GM18867 (cell line): ENCODE results near the gene SYT2.

Experiments
- ATAC-seq: cut with Tn5 transposase; IDR thresholded peaks from one replicate; pipeline ENCODE4 v1.9.1; 2021; ENCODE audit warnings: mild to moderate bottlenecking, moderate library complexity; ENCODE audit not compliant: unreplicated experiment

The SYT2 gene

DNA sequence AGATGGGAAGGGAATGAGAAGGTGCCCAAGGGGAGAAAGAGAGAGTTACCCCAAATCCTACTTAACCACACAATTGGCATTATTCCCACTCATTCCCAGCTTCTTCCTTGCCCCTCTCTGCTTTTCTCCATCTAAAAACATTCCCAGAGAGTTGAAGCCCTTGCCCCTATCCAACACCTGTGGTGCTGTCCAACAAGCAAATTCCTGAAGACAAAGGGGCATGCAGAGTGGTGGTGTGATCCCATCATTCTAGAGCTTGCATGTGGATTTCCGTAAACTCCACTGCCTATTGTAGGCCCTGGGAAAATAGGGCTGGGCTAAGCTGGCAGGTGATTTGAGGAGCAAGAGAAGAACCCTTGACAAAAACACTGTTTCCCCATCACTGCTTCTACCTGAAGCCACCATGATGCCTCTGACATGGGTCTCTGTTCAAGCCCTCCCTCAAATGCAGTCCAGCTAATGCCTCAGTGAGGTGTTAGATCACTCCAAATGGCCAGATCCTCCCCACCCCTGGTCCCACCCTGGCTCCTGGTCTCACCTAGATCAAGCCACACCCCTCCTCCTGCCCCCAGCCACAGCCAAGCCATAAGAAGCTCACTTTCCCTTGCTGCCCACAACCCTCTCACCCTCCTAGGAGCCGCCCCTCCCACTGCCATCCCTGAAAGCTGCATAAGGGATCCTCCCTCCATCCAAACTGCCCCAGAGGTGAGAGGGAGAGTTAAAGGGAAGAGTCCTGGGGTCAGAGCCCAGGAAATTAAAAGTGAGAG lies 29.5 kb downstream of the SYT2 start:
- no peak for ATAC-seq

DNA sequence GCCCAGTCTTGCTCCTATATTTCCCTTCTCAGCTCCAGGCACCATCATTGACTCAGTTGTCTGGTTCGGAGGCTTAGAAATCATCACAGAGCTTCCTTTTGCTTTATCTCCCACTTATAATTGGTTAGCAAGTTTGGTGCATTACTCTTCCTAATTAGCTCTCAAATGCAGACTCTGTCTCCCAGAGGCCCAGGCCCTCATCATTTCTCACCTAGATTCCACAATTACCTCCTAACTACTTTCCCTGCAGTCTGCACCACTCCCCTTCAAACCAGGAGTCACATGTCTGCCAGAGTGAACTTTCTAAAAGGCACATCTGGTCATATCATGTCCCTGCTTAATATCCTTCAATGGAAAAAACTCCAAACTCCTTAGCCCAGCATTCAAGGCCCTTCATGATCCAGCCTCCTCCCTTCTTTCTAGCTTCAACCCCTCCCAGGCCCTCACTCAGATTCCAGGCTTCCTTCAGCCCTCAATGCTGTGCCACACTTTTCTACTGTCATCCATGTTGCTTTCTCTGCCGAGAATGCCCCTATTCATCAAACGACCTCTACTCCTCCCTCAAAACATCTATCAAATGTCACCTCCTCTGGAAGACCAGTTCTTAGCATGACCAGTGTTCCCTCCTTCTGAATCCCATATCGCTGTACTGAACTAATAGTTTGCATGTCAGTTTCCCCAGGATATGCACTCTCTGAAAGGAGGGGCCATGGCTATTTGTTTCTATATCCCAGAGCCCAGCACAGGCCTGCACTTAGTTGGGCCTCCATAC lies 30.7 kb downstream of the SYT2 start:
- no peak for ATAC-seq

DNA sequence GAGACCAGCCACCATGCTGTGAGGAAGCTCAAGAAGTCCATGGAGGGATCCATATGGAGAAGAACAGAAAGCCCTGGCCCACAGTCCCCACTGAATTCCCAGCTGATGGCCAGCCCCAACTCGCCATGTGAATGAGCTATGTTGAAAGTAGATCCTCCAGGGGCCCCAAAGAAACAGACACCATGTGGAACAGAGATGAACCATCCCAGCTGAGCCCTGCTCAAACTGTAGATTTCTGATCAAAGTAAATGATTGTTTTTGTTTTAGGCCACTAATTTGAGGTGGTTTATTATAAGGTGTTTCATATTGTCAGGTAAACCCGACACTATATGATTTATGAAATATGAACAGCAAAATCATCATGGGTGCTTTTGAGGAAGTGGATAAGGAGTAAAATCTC lies 32.8 kb downstream of the SYT2 start:
- ATAC-seq: no peak

DNA sequence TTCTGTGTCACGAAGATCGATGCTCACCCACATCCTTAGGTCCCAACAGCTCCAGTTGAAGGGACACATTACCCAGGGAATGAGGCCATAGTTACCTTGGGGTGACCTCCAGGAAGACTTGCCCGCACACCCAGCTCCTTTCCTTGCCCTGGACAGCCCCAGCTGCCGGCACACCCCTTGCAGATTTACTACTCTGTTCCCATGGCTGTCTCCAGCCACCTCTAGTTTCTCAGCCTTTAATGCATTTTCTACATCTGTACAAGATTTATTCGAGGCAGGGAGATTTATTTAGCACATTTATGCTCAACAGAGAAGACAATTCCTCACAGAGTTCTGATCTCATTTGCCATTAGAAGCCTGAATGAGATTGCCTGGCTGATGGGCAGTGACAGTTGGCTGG lies 36.7 kb downstream of the SYT2 start:
- ATAC-seq: no peak

DNA sequence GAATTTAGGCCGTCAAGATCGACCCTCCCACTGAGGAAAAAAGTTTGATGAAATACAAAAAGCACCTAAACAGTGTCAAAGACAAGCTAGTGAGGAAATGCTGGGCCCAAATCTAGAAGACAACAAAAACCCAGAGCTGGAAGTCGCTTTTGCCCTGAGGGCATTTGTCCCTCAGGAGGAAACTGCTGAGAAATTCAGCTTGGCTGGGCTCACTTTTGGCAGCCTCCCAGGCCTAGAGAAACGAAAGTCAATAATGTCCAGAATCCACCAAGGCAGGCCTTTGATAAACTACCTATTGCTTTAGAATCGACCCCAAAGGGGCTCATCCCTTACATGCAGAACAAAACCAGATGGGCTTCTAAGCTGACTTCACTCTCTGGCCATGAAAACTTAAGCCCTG lies 38.9 kb downstream of the SYT2 start:
- no peak for ATAC-seq

DNA sequence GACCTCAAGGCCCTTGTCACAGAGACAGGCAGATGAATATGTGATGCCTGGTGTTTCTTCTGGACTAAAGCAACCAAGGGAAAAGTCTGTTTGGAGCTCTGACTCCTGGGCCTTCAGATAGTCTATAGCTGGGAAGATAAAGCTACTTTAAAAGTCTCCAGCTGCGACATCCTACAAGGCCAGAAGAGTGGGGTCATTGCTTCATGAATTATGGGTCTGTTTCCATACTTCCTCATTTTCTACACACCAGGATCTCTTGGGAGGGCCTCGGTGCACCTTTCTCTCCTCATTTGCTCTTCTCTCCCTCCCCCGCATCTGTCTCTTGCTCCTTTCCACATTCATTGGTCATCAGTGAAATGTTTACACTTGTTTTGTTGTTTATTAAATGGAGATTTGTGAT lies 44.8 kb downstream of the SYT2 start:
- ATAC-seq: no peak

DNA sequence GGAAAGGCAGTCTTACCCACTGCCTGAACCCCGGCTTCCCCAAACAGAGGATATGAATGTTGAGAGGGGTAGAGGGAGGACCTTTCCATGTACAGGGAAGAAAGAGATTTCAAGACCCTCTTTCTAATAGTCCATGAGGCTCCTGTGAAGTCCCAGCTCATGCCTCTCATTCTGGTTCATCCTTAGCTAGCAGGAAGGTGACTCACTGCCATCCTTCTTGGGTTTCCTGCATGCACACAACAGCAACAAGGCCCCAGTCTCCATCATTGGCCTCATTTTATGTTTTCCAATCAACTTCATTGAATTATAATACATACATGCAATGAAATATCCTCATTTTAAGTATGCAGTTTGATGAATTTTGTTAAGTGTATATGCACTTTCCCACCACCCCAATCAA lies 46.2 kb downstream of the SYT2 start:
- ATAC-seq: no peak

DNA sequence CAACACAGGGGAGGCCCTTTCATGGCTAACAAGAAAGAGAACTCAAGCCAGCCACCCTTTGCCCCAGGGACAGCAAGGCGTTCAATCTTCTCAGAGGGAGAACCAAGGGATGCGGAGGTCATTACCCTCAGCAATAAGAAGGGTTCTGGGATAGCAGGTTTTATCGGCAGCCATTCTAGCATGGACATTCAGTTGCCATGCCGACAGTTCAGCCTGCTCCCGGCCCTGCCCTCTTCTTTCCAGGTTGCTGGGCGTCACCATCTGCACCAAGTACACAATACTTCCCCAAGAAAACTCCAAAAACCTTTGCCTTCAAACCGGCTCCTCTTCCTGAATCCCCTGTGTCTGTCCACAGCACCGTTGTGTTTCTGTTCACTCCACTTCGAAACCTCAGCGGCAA lies 47.1 kb downstream of the SYT2 start:
- no peak for ATAC-seq

DNA sequence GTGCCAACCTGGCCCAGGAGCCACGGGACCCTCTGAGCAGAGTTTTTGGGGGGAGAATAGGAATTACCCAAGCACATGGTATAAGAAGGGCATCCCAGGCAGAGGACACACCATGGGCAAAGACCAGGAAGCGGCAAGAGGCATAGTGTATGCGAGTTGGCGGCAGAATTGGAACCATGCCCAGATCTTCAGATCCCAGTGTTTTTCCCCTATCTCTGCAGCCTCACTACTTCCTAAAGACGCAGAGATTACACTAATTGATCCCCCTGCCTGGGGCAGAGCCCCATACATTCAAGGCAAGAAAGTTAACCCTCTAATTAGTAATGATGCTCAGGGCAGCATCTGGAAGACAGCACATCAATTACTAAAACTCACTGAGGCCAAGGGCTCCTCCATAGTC lies 48.2 kb downstream of the SYT2 start:
- ATAC-seq: no peak

DNA sequence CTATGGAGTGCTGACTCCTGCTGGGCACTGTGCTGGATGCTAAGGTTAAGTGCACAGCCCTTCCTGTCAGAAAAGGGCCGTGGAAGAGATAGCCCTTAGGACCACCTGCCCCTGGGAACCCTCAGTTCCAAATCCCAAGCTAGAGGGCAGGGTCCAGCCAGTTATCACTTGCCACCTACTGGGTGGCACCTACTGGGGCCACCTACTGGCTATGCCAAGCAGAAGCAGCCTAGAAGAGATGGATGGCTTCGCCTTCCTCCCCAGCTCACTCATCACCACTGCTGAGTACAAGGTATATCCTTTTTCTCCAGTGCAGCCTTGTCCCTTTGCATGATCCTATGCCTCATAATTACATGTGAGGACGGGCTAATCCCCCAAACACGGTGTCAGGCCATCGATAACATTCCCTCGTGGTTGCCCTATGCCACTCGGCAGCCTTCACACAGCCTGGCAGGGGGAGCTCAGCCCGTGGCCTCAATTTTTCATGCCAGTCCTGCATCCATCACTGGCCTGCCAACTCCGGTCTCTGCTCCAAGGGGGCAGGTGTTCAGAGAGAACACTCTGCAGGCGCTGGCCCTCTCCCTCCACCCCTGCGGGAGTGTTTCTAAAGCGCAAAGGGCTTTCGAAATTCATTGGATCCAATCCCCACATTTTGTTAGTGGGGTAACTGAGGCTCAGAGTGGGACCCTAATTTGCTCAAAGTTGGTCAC lies 49.0 kb downstream of the SYT2 start:
- ATAC-seq: no peak

DNA sequence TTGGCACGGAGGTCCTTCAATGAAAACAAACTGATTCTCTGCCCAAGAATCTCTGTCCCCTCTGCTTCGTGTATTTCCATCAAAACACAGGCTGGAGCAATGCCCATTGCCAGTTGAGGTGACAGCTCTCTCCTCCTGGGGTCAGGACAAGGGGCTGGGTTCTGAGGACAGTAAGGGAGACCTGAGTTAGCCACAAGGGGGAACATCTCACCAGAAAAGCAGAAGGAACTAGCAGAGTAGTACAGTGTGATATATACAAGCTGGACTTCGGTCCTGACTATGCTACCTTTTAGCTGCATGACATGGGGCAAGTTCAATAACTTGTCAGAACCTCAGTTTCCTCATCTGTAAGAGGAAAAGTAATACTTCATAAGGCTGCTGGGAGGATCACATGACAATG lies 50.3 kb downstream of the SYT2 start:
- ATAC-seq: no peak

DNA sequence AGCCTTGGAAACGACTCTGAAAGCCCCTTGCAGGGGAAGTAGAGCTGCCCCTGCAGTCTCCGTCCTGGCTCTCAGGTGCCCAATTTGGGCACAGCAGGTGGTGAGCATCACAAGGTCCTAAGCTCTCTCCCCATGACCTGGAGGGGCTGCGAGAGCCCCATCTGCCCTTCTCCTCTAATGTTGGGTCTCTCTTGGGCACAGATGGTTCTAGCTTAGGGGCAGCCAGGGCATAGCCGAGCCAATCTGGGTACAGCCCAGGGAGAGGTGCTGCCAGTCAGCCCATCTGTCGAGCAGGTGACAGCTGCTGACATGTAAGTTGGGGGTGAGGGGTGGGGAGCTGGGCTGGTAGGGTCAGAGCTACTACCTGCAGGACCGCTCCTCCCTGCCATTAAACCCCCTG lies 50.7 kb downstream of the SYT2 start:
- no peak for ATAC-seq

DNA sequence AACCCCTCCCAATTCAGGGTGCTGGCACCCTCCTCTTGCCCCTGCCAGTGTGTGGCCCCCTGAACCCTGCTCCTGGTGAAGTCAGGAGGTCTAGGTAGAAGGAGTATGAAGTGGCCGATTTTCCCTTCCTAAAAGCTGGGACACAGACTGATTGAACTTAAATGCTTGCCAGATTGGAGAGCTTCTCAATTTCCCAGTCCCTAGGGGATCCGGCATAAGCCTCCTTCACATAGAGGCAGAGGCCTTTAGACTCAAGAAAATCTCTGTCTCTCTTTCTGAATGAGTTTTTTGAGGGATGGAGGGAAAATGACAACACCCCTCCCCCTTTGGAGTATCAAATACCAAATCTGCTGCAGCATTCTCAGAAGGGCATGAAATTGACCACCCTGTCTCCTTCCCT lies 51.5 kb downstream of the SYT2 start:
- ATAC-seq: no peak

DNA sequence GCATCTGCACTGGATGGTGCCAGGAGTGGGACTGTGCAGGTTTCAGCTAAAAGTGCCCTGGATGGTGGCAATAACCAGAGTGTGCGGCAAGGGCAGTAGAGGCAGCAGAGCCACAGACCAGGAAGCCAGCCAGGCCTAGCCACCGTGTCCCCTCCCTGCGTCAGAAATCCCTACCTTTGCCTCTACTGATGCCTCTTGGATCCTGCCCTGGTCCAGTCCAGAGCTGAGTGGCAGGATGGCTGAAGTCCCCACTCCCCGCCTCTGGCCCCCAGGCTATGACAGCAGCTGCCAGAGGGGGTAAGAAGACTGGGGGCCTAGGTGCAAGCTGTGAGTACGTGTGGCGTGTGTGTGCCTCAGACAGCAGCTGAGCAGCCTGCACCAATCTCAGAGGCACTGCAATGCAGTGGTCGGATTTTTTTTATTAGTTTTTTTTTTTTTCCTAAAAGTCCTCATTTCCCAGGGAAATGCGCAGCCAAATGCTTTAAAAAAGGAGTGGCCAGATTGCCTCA lies 51.9 kb downstream of the SYT2 start:
- no peak for ATAC-seq

DNA sequence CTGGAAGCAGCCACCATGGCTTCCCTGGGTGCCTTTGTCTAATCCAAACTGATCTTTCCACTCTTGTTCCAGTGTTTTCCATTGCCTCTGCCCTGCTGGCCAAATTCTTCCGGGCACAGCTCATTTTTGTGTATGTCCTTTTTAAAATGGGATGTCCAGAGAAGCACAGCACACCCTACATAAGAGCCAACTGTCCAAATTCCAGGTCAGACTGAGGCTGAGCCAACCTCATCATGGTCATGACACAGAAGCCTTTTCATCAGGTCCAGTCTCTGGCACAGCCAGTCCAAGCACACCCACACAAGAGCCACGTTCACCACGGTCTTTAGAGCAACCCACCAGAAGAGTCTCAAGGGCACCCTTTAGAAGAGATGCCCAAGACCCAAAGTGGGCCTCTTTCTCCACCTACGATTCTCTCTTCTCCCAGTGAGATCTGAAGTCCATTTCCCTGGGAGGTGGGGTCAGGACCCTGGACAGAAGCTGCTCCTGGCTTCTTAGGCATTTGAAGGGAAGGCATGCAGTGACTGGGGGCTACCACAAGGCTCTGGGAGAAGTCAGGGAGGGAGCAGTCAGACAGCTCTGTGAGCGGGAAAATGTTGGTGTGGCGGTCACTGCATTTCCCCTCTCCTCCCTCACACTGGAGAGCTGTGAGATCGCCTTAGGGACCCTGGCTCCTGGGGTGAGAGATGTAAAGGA lies 53.2 kb downstream of the SYT2 start:
- no peak for ATAC-seq

DNA sequence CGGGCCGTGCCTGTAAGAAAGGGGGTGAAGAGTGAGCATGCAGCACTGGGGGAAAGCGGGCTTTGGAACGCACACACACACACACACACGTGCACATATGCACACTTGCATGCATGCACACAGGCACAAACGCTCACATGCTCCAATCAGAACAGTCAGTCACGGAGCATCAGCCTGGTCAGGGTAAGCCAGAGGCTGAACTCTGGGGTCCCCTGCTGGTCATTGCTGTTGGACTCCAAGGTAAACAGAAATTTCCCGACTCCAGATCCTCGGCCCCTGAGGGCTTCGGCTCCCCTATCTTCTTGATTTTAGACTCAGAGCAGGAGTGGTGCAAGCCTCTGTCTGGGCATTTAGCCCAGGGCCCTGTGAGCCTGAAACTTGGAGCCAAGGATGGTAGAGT lies 54.2 kb downstream of the SYT2 start:
- no peak for ATAC-seq

DNA sequence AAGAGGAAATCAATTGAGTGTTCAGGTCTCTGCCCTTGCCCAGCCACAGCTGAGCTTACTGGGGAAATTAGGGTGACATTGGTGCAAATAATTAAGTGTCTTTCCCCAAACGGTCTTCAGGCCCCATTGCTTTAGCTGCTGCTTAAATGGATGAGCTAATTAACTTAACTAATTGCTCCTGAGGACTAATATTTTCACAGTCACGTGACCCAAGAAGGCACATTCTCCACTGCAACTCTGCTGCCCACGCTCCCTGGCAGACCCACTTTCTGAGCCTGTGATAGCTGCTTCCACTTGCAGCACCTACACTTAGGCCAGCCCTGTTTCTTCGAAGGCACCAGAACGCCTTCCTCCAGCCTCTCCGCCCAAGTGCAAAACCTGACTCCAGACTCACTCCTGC lies 56.2 kb downstream of the SYT2 start:
- no peak for ATAC-seq

DNA sequence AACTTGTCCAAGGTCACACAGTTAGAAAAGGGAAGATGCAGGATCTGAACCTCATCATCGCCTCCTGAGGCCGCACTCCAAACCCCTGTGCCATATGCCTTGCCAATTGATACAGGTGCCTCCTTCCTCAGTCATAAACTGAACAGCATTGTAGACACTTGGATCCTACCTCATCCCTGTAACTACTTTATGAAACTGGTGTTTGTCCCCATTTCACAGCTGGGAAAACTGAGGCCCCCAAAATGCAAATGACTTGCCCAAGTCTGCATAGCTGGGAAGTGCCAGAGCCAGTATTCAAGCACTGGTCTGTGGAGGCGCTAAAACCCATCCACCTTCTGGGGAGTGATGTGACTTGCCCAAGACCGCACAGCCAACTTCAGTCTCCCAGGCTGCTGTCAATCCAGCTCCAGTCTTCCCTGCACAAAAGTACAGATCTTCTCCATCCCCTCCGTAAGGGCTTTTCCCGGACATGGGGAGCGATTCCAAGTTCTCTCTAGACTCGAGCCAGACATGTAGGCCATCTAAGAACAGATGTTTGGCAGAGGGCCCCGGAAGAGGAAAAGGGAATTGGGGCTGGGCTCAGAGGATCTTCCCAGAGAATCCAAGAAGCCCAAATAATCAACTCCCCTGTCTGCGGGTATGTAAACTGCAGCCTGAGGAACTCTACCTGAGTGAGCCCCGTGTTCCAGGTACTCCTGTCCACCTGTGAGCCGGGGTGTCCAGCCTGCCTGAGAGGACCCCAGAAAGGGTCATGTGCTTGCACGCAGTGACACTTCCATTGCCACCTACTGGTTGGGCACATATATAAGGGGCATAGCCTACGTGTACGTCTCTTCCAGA lies 60.5 kb downstream of the SYT2 start:
- ATAC-seq: no peak

DNA sequence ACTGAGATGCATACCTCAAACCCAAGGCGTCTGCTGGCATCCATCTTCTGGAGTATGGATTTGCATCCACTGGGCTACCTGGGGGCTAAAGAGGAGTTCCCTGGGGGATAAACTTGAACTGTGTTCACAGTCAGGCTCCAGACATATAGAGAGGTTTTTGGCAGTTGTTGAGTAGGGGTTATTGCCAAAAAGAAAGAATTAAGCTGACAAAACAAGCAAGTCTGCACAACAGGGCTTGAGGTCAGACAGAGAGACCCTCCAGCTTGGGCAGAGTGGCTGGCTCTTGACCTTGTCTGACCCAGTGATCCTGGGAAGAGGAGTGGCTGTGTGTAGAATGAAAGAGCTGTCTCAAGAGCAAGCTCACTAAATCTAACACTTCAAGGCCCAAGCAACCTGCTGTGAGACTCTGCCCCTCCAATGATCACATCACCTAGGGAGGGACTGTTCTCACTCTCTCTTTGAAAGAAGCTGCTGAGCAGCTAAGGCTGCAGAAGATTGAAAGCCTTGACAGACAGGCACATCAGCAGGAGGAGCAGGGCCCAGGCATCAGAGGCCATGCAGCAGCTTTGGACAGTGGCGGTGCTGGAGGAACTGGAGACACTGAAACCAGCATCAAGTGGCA lies 61.5 kb downstream of the SYT2 start:
- no peak for ATAC-seq

DNA sequence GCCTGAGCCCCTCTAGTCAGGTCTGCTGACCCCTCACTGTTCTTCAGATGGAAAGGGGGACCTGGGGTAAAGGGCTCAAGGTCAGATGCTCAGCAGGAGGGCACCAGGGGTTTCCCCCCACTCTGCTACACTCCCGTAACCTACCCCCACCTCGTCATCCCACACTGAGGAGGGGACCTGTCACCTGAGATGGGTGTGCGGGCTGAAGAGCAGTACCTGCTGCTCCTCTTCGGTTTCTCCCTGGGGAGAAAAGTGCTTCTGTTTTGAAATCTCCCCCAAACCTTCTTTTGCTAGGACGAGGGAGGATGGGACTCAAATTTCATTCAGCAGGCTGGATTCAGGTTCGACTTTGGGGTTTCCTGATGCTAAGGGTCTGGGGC lies 65.2 kb downstream of the SYT2 start:
- no peak for ATAC-seq
